ENCODE measurements around the gene ALAD.

Gene ALAD

GRCh38 chr9:113373676-113374392, 27.2 kb downstream of the ALAD start:
- DNase-seq (ENCODE audit: low read depth): no peak

DNA sequence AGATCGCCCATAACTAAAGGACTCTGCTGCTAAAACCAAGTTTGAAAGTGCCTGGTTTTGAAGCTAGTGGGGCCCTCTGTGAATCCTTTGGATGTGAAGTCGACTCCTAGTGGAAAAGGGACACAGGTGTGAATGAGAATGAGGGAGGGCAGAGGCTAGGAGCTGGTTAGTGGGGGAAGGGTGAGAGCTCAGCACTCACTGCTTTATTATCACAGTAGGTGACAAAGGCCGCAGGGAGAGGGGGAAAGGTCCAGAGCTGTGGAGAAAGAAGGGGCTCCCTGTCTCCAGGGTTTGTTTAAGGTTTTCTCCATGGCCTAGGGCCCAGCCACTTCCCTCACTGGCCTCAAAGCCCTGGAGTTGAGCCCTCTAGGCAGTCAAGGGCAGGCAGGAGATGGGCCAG, 27.8 kb downstream of the ALAD start:
- no peak for DNase-seq (ENCODE audit: low read depth)

DNA sequence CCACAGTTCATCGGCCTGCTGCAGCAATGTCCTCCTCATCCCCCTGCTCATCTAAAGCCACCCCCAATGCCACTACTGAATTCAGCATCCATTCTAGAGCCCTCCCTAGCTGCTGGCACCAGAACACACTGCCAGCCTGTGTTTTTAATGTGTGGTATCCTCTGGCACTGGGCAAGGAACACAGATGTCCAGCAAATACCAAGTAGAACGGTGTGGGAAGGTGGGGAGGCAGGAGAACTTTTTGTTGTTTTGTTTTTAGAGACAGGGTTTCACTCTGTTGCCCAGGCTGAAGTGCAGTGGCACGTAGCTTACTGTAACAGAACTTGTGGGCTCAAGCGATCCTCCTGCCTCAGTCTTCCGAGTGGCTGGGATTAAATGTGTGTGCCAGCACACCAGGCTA, 29.0 kb downstream of the ALAD start:
- DNase-seq (ENCODE audit: low read depth): no peak

DNA sequence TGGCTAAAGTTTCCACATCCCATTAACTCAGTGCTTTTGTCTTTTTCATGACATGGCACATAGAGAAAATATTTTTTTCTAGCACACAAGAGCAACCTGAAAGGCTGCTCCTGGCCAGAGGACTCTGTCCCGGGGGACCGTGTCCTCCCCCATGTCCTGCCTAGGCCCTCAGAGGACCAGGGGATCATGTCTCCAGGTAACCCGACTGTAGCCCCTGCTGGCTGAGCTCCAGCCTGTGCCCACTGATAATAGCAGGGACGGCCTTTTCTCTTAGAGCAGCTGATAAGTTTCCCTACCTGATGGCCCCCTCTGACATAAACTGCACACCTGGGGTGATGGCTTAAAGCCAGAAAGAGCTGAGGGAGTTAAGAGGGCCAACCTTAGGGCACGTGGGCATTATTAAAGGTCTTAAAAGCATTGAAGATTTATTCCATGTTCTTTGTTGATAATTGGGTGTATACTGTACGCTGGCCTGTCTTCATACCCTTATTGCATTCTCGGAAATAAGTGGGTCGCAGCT, 30.2 kb downstream of the ALAD start:
- no peak for DNase-seq (ENCODE audit: low read depth)

GRCh38 chr9:113369855-113370140, 31.3 kb downstream of the ALAD start:
- DNase-seq (ENCODE audit: low read depth): no peak

GRCh38 chr9:113368982-113369854, 31.9 kb downstream of the ALAD start:
- no peak for DNase-seq (ENCODE audit: low read depth)

DNA sequence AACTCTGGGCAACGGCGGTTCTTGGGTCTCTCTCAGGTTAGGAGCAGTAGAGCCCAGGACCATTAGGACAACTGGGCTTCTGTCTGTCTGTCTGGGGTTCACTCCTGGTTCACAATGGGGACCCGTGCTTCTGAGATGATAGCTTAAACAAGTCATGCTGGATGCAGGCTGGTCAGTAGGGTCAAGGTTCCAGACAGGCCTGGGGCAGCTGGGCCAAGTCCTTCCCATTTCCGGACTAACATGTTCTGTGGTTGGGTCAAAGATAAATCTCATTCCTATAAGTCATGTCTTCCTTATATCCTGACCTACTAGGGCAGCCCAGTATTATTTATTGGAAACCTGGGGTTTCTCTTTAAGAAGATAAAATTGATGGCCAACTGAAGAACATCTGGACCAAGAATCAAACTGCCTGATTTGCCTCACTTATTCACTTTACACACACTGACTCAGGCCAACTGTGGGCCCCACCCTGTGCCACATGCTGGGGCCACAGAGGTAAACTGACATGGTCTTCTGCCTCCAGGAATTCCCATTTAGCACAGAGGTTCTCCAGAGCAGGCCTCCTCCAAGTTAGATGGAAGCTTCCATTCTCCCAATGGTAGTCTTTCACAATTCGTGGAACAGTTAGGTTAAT, 32.6 kb downstream of the ALAD start:
- DNase-seq (ENCODE audit: low read depth): no peak

DNA sequence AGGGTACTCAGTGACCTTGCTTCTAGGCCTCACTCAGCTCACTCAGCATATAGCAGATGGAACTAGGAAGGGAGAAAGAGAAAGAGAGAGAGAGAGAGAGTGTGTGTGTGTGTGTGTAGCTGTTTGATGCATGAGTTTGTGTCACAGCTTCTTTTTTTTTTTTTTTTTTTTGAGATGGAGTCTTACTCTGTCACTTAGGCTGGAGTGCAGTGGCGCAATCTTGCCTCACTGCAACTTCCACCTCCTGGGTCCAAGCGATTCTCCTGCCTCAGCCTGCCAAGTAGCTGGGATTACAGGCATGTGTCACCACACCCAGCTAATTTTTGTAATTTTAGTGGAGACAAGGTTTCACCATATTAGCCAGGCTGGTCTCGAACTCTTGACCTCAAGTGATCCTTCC, 35.4 kb downstream of the ALAD start:
- DNase-seq (ENCODE audit: low read depth): peak; percentile 19

GRCh38 chr9:113364951-113365350, 36.1 kb downstream of the ALAD start:
- no peak for DNase-seq (ENCODE audit: low read depth)

GRCh38 chr9:113363336-113363735, 37.7 kb downstream of the ALAD start:
- DNase-seq (ENCODE audit: low read depth): no peak

GRCh38 chr9:113361304-113362018, 39.6 kb downstream of the ALAD start:
- peak; percentile 16 for DNase-seq (ENCODE audit: low read depth)

- no peak for DNase-seq (ENCODE audit: low read depth)
These were observed 40.7 kb downstream of the ALAD start for GRCh38 chr9:113360242-113360842.

- DNase-seq (ENCODE audit: low read depth): no peak
These were observed 41.7 kb downstream of the ALAD start for GRCh38 chr9:113359385-113359784.

- DNase-seq (ENCODE audit: low read depth): no peak
These were observed 44.3 kb downstream of the ALAD start for GRCh38 chr9:113356686-113357292.

GRCh38 chr9:113355040-113355596, 46.0 kb downstream of the ALAD start:
- DNase-seq (ENCODE audit: low read depth): peak; percentile 29

- no peak for DNase-seq (ENCODE audit: low read depth)
These were observed 48.7 kb downstream of the ALAD start for GRCh38 chr9:113352411-113352810.

GRCh38 chr9:113352006-113352405, 49.1 kb downstream of the ALAD start:
- DNase-seq (ENCODE audit: low read depth): no peak

- no peak for DNase-seq (ENCODE audit: low read depth)
These were observed 50.1 kb downstream of the ALAD start for GRCh38 chr9:113350937-113351336.

GRCh38 chr9:113350107-113350661, 50.9 kb downstream of the ALAD start:
- DNase-seq (ENCODE audit: low read depth): no peak

DNA sequence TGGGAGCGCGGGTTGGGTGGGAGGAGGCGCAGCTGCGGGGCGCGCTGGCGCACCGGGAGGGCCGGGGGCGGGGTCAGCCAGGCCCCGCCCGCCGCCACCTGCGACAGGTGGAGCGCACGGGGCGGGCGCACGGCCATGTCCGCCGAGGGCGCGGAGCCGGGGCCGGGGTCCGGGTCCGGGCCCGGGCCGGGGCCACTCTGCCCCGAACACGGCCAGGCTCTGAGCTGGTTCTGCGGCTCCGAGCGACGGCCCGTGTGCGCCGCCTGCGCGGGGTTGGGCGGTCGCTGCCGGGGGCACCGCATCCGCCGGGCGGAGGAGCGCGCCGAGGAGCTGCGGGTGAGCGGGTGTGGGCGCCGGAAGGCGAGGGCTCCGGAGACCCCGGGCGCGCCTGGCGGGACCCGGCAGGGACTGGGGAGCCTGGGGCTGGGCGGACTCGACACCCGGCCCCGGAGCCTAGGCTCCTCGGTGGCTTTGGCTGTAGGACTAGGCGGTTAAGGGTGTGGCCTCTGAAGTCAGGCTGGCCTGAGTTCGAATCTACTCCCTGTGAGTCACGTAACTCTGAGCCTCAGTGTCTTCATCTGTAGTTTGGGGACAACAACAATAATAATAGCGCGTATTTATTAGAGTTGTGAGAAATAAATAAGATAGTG, 51.5 kb downstream of the ALAD start, which contains the start of gene BSPRY:
BSPRY (plus strand) TSS at position 97 of the 650 bp plus-strand sequence; CDS start at position 136, 39 bp downstream.
- DNase-seq (ENCODE audit: low read depth): no peak

All from amniotic epithelial cell (primary cell).